Liver (tissue), 9 donors: ENCODE measurements around the gene HSD3B7. TPM values are rescaled to one million over a fixed set of nuclear protein-coding genes. Genes with fewer than 3 reads are reported as not detected.

Experiments
- DNase-seq: peaks from one replicate; pipeline ENCODE4 v3.0.0-alpha.2; 2017; ENCODE audit warnings: low spot score
- H3K27ac ChIP-seq, 2 donors: one replicate each; pipeline ENCODE4 v1.7.0; 2013; ENCODE audit warnings: inconsistent platforms in 2 of 2, low read length in 2 of 2, control low read depth in 1 of 2, low read depth in 1 of 2, mild to moderate bottlenecking in 1 of 2
- H3K27me3 ChIP-seq, 4 donors: one replicate each; pipeline versions ENCODE4 v1.6.1 to v1.7.0; 2013; ENCODE audit warnings: low read length in 3 of 4, inconsistent platforms in 1 of 4, mild to moderate bottlenecking in 1 of 4, moderate library complexity in 1 of 4; ENCODE audit not compliant: control insufficient read depth in 4 of 4, insufficient read depth in 4 of 4
- H3K36me3 ChIP-seq, 4 donors: one replicate each; pipeline versions ENCODE4 v1.6.1 to v1.7.0; 2013; ENCODE audit warnings: low read length in 3 of 4, mild to moderate bottlenecking in 3 of 4, low read depth in 1 of 4, moderate library complexity in 1 of 4; ENCODE audit not compliant: control insufficient read depth in 4 of 4, insufficient read depth in 3 of 4
- H3K4me1 ChIP-seq, 4 donors: one replicate each; pipeline versions ENCODE4 v1.6.1 to v1.7.0; 2013; ENCODE audit warnings: low read length in 3 of 4, mild to moderate bottlenecking in 3 of 4, moderate library complexity in 1 of 4; ENCODE audit not compliant: control insufficient read depth in 4 of 4, insufficient read depth in 4 of 4
- H3K4me3 ChIP-seq, 3 donors: one replicate each; pipeline versions ENCODE4 v1.6.1 to v1.7.0; 2013; ENCODE audit warnings: low read length in 3 of 3, control low read depth in 1 of 3, low read depth in 1 of 3, mild to moderate bottlenecking in 1 of 3
- H3K9ac ChIP-seq, 2 donors: one replicate each; pipeline ENCODE4 v1.7.0; 2013; ENCODE audit warnings: low read length in 2 of 2, mild to moderate bottlenecking in 2 of 2, moderate library complexity in 2 of 2, control low read depth in 1 of 2, low read depth in 1 of 2
- H3K9me3 ChIP-seq, 4 donors: one replicate each; pipeline versions ENCODE4 v1.6.1 to v1.7.0; 2013; ENCODE audit warnings: low read length in 3 of 4; ENCODE audit not compliant: control insufficient read depth in 4 of 4
- EGR1 ChIP-seq, 2 donors: IDR thresholded peaks; 2 replicates each; pipeline ENCODE4 v1.6.1; 2016 to 2018; ENCODE audit warnings: antibody characterized with exemption in 2 of 2, low read depth in 2 of 2
- FOXA1 ChIP-seq: IDR thresholded peaks from 2 replicates; pipeline ENCODE4 v1.6.1; 2016; ENCODE audit warnings: antibody characterized with exemption
- FOXA2 ChIP-seq: IDR thresholded peaks from 2 replicates; pipeline ENCODE4 v1.6.1; 2016; ENCODE audit warnings: antibody characterized with exemption
- GABPA ChIP-seq, 2 donors: IDR thresholded peaks in 1 of 2; conservative IDR thresholded peaks in 1 of 2; 2 replicates each; pipeline ENCODE4 v1.6.1; 2016; ENCODE audit warnings: antibody characterized with exemption in 2 of 2, mild to moderate bottlenecking in 1 of 2, moderate library complexity in 1 of 2
- HNF4A ChIP-seq, 2 donors: conservative IDR thresholded peaks; 2 replicates each; pipeline ENCODE4 v1.6.1; 2016; ENCODE audit warnings: antibody characterized with exemption in 2 of 2, mild to moderate bottlenecking in 2 of 2
- JUND ChIP-seq, 2 donors: IDR thresholded peaks; 2 replicates each; pipeline ENCODE4 v1.6.1; 2016; ENCODE audit warnings: antibody characterized with exemption in 2 of 2
- NR2F2 ChIP-seq: IDR thresholded peaks from 2 replicates; pipeline ENCODE4 v1.6.1; 2016; ENCODE audit warnings: antibody characterized with exemption
- RAD21 ChIP-seq, 2 donors: IDR thresholded peaks; 2 replicates each; pipeline ENCODE4 v1.6.1; 2016; ENCODE audit warnings: antibody characterized with exemption in 2 of 2, mild to moderate bottlenecking in 2 of 2
- SP1 ChIP-seq: IDR thresholded peaks from 2 replicates; pipeline ENCODE4 v1.6.1; 2018; ENCODE audit warnings: antibody characterized with exemption, mild to moderate bottlenecking
- TAF1 ChIP-seq: conservative IDR thresholded peaks from 2 replicates; pipeline ENCODE4 v1.6.1; 2016; ENCODE audit warnings: antibody characterized with exemption, mild to moderate bottlenecking
- YY1 ChIP-seq: IDR thresholded peaks from 2 replicates; pipeline ENCODE4 v1.6.1; 2016; ENCODE audit warnings: antibody characterized with exemption, mild to moderate bottlenecking
- WGBS: extraction: QIAGEN DNeasy Blood & Tissue Kit; methylation state at CpG from one replicate; pipeline ENCODE4 v1.1.7; 2013; 5-methylcytosine and 5-hydroxymethylcytosine counted together
- polyA plus RNA-seq, 2 donors: library from polyadenylated mRNA; stranded (reverse) in 1 of 2; unstranded in 1 of 2; fragments of 200-250 nt in 1 of 2; fragments of >200 nt in 1 of 2; fragmentation: Nextera tagmentation in 1 of 2; extraction: Ambion mirVana in 1 of 2; gene quantifications; one replicate each; pipeline versions ENCODE4 v1.2.1 to v1.2.3, GENCODE V29; 2013 to 2015
- total RNA-seq, 2 donors: library from RNA; depleted of rRNA; stranded (reverse); fragments of >200 nt; gene quantifications; one replicate each; pipeline ENCODE4 v1.2.3, GENCODE V29; 2014
- TF ChIP-seq, protein P1 (sequence below): fragments of 150-350 bp; IDR thresholded peaks from 2 replicates; pipeline ENCODE4 v1.5.1; 2017; ENCODE audit warnings: improper control_type of control experiment, low read depth, low read length; ENCODE audit not compliant: missing input control
- TF ChIP-seq, protein P2 (sequence below): IDR thresholded peaks from 2 replicates; pipeline ENCODE4 v1.6.1; 2016; ENCODE audit warnings: antibody characterized with exemption
- TF ChIP-seq, protein P3 (sequence below): IDR thresholded peaks from 2 replicates; pipeline ENCODE4 v1.6.1; 2016; ENCODE audit warnings: antibody characterized with exemption
- TF ChIP-seq, protein P4 (sequence below): IDR thresholded peaks from 2 replicates; pipeline ENCODE4 v1.6.1; 2016; ENCODE audit warnings: antibody characterized with exemption
- TF ChIP-seq, protein P5 (sequence below): IDR thresholded peaks from 2 replicates; pipeline ENCODE4 v1.6.1; 2016; ENCODE audit warnings: antibody characterized with exemption, mild to moderate bottlenecking
- donor health status: healthy.
- donor health status: healthy.
- donor health status: healthy.
- donor health status: healthy.
- donor health status: healthy.

The HSD3B7 gene
- total and polyA plus RNA-seq, 4 donors, result 23.9 to 93.9 (median 79.4) TPM

DNA sequence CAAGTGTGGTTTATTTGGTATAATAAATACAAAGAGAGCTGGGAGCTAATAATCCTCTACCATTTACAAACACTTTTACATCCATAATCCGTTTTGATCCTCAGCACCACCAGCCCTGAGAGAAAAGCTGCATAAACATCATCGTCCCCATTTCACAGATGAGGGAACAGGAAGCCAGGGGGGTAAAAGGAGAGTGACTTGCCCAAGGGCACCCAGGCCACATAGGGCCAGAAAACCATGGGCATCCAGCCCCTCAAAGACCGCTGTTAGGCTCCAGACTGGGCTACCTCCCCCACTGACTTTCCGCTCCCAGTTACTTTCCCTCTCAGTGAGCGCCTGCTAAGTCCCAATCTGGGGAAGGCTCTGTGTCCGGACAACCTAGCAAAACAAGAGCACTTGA is 18.7 kb downstream of the HSD3B7 start (continued):
- TF ChIP-seq, protein P1, sequence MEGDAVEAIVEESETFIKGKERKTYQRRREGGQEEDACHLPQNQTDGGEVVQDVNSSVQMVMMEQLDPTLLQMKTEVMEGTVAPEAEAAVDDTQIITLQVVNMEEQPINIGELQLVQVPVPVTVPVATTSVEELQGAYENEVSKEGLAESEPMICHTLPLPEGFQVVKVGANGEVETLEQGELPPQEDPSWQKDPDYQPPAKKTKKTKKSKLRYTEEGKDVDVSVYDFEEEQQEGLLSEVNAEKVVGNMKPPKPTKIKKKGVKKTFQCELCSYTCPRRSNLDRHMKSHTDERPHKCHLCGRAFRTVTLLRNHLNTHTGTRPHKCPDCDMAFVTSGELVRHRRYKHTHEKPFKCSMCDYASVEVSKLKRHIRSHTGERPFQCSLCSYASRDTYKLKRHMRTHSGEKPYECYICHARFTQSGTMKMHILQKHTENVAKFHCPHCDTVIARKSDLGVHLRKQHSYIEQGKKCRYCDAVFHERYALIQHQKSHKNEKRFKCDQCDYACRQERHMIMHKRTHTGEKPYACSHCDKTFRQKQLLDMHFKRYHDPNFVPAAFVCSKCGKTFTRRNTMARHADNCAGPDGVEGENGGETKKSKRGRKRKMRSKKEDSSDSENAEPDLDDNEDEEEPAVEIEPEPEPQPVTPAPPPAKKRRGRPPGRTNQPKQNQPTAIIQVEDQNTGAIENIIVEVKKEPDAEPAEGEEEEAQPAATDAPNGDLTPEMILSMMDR, result no peak
- TF ChIP-seq, protein P2, sequence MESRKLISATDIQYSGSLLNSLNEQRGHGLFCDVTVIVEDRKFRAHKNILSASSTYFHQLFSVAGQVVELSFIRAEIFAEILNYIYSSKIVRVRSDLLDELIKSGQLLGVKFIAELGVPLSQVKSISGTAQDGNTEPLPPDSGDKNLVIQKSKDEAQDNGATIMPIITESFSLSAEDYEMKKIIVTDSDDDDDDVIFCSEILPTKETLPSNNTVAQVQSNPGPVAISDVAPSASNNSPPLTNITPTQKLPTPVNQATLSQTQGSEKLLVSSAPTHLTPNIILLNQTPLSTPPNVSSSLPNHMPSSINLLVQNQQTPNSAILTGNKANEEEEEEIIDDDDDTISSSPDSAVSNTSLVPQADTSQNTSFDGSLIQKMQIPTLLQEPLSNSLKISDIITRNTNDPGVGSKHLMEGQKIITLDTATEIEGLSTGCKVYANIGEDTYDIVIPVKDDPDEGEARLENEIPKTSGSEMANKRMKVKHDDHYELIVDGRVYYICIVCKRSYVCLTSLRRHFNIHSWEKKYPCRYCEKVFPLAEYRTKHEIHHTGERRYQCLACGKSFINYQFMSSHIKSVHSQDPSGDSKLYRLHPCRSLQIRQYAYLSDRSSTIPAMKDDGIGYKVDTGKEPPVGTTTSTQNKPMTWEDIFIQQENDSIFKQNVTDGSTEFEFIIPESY, result no peak

DNA sequence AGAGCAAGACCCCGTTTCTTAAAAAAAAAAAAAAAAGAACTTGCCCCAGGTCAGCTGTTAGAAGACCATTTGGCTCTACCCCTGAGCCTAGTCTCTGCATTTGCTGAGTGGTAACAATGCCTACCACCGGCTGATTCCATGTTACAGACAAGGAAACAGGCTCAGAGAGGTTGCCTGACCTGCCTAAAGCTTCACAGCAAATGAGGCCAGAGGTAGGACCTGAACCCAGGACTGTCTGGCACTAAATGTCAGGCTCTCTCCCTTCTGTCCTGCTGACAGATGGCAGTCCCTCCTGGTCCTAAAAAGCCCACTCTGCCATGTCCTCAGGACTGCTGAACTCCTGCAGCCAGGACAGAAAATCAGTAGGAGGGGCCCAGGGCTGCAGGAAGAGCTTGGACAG is 19.7 kb downstream of the HSD3B7 start:
- WGBS, result 73% methylated on average over 2 of the region's 2 CpGs
- TF ChIP-seq SP1, result no peak
- no peak for TF ChIP-seq TAF1
- TF ChIP-seq HNF4A (conservative IDR thresholded peaks at IDR 0.05), result no peak
- no peak for TF ChIP-seq RAD21 (IDR thresholded peaks at IDR 0.05)
- no peak for TF ChIP-seq EGR1 (IDR thresholded peaks at IDR 0.05; ENCODE audit: low read depth in 2 of 2)
- TF ChIP-seq GABPA (IDR thresholded peaks at IDR 0.05 in 1 of 2, conservative IDR thresholded peaks at IDR 0.05 in 1 of 2), result no peak
- TF ChIP-seq, protein P3, sequence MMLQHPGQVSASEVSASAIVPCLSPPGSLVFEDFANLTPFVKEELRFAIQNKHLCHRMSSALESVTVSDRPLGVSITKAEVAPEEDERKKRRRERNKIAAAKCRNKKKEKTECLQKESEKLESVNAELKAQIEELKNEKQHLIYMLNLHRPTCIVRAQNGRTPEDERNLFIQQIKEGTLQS, result no peak
- TF ChIP-seq, protein P4, sequence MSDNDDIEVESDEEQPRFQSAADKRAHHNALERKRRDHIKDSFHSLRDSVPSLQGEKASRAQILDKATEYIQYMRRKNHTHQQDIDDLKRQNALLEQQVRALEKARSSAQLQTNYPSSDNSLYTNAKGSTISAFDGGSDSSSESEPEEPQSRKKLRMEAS, result no peak
- TF ChIP-seq FOXA1, result no peak
- TF ChIP-seq, protein P1, result no peak

DNA sequence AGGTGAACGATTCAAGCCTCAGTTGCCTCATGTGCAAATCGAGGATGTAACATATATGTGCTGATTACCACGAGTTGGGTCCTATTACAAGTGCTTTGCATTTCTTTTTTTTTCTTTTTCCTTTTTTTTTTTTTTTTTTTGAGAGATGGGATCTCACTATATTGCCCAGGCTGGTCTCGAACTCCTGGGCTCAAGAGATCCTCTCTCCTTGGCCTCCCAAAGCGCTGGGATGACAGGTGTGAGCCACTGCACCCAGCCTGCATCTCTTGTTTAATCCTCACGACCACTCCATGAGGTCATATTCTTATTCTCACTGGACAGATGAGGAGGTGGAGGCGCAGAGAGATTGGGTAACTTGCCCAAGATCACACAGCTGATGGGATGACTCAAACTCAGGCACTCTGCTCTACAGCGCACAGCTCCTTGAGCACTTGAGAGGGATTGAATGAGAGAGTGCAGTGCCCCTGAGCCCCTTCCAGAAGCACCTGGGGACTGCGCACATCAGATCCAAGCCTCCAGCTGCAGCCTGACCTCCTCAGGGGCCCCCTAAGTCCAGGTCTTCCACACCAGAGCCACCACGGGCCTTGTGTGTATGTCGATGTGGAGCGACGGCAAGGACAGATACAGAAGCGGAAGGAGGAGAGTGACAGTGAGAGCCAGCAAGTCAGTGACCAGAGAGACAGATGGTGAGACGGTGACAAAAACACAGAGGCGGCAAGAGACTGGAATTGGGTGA is 20.5 kb downstream of the HSD3B7 start:
- H3K27me3 ChIP-seq, result no peaks in the 10 kb centered on the region
- TF ChIP-seq RAD21 (IDR thresholded peaks at IDR 0.05), result no peak
- no peak for TF ChIP-seq TAF1
- TF ChIP-seq, protein P5, sequence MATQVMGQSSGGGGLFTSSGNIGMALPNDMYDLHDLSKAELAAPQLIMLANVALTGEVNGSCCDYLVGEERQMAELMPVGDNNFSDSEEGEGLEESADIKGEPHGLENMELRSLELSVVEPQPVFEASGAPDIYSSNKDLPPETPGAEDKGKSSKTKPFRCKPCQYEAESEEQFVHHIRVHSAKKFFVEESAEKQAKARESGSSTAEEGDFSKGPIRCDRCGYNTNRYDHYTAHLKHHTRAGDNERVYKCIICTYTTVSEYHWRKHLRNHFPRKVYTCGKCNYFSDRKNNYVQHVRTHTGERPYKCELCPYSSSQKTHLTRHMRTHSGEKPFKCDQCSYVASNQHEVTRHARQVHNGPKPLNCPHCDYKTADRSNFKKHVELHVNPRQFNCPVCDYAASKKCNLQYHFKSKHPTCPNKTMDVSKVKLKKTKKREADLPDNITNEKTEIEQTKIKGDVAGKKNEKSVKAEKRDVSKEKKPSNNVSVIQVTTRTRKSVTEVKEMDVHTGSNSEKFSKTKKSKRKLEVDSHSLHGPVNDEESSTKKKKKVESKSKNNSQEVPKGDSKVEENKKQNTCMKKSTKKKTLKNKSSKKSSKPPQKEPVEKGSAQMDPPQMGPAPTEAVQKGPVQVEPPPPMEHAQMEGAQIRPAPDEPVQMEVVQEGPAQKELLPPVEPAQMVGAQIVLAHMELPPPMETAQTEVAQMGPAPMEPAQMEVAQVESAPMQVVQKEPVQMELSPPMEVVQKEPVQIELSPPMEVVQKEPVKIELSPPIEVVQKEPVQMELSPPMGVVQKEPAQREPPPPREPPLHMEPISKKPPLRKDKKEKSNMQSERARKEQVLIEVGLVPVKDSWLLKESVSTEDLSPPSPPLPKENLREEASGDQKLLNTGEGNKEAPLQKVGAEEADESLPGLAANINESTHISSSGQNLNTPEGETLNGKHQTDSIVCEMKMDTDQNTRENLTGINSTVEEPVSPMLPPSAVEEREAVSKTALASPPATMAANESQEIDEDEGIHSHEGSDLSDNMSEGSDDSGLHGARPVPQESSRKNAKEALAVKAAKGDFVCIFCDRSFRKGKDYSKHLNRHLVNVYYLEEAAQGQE, result no peak
- TF ChIP-seq, protein P1, result no peak
- TF ChIP-seq HNF4A (conservative IDR thresholded peaks at IDR 0.05), result no peak
- TF ChIP-seq FOXA2, result no peak
- no peak for TF ChIP-seq NR2F2
- no peak for TF ChIP-seq FOXA1
- TF ChIP-seq JUND (IDR thresholded peaks at IDR 0.05), result no peak
- no peak for TF ChIP-seq YY1

More for the DNA sequence above, 19.7 kb downstream of the HSD3B7 start:
- H3K4me3 ChIP-seq, result no peak overlapping the region
- no peak overlapping the region for H3K9ac ChIP-seq
- no peaks in the 10 kb centered on the region for H3K27me3 ChIP-seq
- no peaks in the 10 kb centered on the region for H3K36me3 ChIP-seq
- DNase-seq, result no peak
- H3K4me1 ChIP-seq, result peaks cover 3 to 12% (median 7%) of the 10 kb centered on the region in 4 donors
- H3K27ac ChIP-seq, result no peak overlapping the region
- no peaks in the 10 kb centered on the region for H3K9me3 ChIP-seq

More for the DNA sequence above, 20.5 kb downstream of the HSD3B7 start:
- Histone ChIP-seq H3K9me3 (no peaks in the 10 kb centered on the region), H3K27ac (no peak overlapping the region), H3K4me3 (no peak overlapping the region), H3K4me1 (peaks cover 3 to 8% (median 6%) of the 10 kb centered on the region in 4 donors), H3K36me3 (no peaks in the 10 kb centered on the region), H3K9ac (no peak overlapping the region)
- no peak for DNase-seq
- WGBS, result 77% methylated on average over 16 of the region's 16 CpGs
